Stimulated activated CD8-positive, alpha-beta memory T cell treated with anti-CD3 and anti-CD28 coated beads, Interleukin-12 subunit alpha, Interleukin-12 subunit beta, amount 100 ng/mL, for 4 hours (primary cell): ENCODE data around the gene CPTP.
A peak's percentile ranks its signal among the peaks of the same experiment; 100 is the strongest.

Source experiments
- DNase-seq: peaks from one replicate; pipeline ENCODE4 v3.0.0-alpha.2; 2020; ENCODE audit warnings: low read depth

Gene CPTP

GRCh38 chr1:1336446-1336845 is 11.8 kb downstream of the CPTP start:
- no peak for DNase-seq

GRCh38 chr1:1336931-1337792 is 12.6 kb downstream of the CPTP start:
- no peak for DNase-seq

- no peak for DNase-seq
Observed at GRCh38 chr1:1337793-1338147, 13.2 kb downstream of the CPTP start.

GRCh38 chr1:1338278-1338677 is 13.7 kb downstream of the CPTP start:
- DNase-seq = no peak

GRCh38 chr1:1340185-1340584 is 15.6 kb downstream of the CPTP start:
- no peak for DNase-seq

GRCh38 chr1:1340791-1341548 is 16.4 kb downstream of the CPTP start:
- no peak for DNase-seq

GRCh38 chr1:1341549-1342021 is 17.0 kb downstream of the CPTP start:
- no peak for DNase-seq

- no peak for DNase-seq
Observed at GRCh38 chr1:1342061-1342562, 17.5 kb downstream of the CPTP start.

GRCh38 chr1:1342584-1343115 is 18.0 kb downstream of the CPTP start:
- no peak for DNase-seq

DNA sequence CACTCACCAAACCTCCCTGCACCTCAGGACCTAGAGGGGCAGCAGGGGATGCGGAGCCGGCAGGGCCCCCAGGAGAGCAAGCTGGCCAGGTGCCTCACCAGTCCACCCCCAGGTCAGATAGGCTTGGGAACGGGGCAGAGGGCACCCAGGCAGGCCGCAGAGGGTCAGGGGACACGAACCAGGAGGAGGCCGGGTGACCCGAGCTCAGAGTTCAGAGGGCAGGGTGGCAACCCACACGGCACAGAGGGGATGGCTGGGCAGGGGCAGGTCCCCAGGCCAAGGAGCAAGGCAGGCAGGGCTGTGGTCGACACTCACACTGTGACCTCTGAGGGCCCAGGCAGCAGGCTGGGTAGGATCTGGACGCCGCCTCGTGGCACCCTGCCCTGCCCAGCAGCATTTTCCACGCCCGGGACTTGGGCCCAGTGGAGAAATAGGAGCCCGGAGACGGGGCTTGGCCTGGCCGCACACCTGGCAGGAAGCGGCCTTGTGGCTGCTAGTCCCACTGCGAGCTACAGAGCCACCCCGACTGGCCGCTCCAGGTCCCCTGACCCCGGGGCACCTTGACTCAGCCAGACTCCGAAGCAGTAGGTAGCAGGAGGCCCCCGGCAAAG is 19.3 kb downstream of the CPTP start:
- no peak for DNase-seq

DNA sequence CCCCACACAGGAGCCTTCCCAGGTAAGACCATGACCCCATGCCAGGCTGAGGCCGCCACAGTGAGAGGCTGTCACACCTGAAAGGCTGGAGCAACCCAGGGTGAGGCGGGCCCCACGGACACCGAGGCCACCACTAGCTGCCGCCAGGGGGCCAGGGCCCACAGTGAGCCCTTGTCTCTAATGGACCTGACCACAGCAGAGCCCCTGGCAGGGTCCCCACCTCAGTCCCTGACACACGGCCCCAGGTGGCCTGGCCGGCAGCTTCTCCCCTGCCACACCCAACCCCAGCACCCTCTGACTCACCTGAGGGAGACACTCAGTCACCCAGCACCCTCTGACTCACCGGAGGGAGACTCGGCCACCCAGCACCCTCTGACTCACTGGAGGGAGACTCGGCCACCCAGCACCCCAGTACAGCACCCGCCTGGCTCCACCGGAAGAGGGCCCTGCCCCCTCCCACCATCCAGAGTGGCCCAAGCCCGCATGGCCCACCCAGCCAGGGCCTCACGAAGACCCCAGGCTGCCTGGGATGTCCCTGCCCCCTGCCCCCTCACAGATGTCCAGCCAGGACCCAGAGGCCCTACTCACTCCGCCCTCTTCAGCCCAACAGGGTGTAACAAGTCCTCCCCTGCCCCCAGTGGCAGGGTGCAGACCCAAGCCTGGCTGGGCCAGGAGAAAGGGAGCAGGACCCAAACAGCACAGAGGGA is 20.2 kb downstream of the CPTP start:
- peak; percentile 37 for DNase-seq

DNA sequence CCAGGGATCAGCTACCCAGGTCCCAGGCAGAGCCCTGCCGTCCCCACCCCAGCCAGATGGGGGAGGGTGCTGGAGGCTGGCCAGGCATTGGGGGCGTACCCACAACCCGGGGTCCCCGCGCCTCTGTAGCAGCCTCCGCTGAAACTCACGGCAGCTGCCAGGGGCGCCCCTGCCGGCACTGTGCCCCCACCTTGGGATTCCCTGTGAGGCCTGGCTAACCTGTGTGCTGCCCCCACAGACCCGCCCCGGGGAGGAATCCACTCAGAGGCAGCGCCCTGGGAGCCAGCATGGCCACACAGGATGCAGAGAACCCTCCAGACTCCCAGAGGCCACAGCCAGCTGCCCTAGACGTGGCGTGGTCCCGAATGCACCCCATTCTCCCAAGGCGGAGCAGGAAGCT is 20.8 kb downstream of the CPTP start:
- no peak for DNase-seq

- no peak for DNase-seq
Observed at GRCh38 chr1:1345860-1346500, 21.4 kb downstream of the CPTP start.

GRCh38 chr1:1346501-1346890 is 21.9 kb downstream of the CPTP start:
- DNase-seq = no peak

- DNase-seq = no peak
Observed at GRCh38 chr1:1347026-1347595, 22.5 kb downstream of the CPTP start.

GRCh38 chr1:1347663-1348419 is 23.2 kb downstream of the CPTP start:
- DNase-seq = no peak

DNA sequence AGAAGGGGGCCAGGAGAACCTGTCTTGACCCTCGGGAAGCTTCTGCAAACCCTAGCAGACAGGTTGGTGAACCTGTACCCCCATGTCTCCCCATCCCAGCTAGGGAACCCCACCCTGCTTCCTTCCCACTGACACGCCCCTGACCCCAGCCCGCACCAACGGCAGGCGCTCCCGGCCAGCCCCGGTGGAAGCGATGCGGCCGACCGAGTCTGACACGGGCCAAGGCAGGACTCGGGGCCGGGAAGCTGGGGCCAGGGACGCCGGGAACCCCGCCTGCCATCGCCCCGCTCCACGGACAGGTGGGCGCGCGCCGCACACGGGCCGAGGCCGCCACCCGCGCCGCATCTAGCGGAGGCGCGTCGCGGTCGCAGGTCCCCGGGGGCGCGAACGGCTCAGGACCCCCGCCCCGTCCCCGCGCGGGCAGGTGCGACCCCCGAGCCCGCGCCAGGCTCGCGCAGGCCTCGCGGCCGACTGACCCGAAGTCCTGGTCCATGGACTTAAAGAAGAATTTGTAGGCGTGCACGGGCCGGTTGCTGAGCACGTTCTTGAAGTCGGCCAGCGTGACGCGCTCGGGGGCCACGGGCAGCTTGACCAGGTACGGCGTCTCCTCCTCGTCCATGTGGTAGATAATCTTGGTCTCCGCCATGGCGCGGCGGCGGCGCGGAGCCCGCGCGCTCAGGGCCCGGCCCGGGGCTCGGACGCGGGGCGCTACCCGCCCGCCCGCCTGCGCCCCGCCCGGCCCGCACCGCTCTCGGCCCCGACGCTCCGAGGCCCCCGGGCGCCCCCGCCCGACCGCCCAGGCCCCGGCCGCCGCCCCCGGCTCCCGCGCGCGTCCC is 24.0 kb downstream of the CPTP start:
- DNase-seq = no peak

GRCh38 chr1:1349256-1350012 is 24.8 kb downstream of the CPTP start, which contains the start of gene DVL1:
Gene DVL1, minus strand, starts transcription at chr1:1349418. Its CDS starts 353 bp downstream, at chr1:1349065.
- DNase-seq = peak; percentile 53
